Fibroblast of mammary gland (primary cell): ENCODE measurements around the gene CES2.
"Not testable (repeated sequence)": the region's sequence is repeated elsewhere in the genome, so short reads cannot be mapped to it uniquely, and the experiment has no call there.

Experiments used
- DNase-seq: peaks from one replicate; pipeline ENCODE4 v3.0.0-alpha.2; 2010; ENCODE audit warnings: low read depth
- H3K4me3 ChIP-seq: 2 replicates; pipeline ENCODE4 v1.5.1; 2011; ENCODE audit warnings: low read depth, mild to moderate bottlenecking, low read length, moderate library complexity; ENCODE audit not compliant: control insufficient read depth
- CTCF ChIP-seq: conservative IDR thresholded peaks from 2 replicates; pipeline ENCODE4 v1.5.1; 2011; ENCODE audit warnings: low read depth, low read length, inconsistent platforms; ENCODE audit not compliant: control insufficient read depth, insufficient read depth

The CES2 gene

GRCh38 chr16:66953462-66954096 lies 18.3 kb downstream of the CES2 start:
- DNase-seq: no peak
- TF ChIP-seq CTCF: no peak
- H3K4me3 ChIP-seq: no peak overlapping the region

GRCh38 chr16:66954097-66954659 lies 18.9 kb downstream of the CES2 start:
- DNase-seq: peak; percentile 75
- no peak overlapping the region for H3K4me3 ChIP-seq
- peak; percentile 91 for TF ChIP-seq CTCF

GRCh38 chr16:66955363-66956153 lies 20.2 kb downstream of the CES2 start:
- H3K4me3 ChIP-seq: not testable (repeated sequence)

GRCh38 chr16:66956154-66956457 lies 20.8 kb downstream of the CES2 start:
- not testable (repeated sequence) for DNase-seq, H3K4me3 ChIP-seq

More at GRCh38 chr16:66955363-66956153, 20.2 kb downstream of the CES2 start:
- DNase-seq: not testable (repeated sequence)

- no peak for DNase-seq
- TF ChIP-seq CTCF: no peak
Observed at GRCh38 chr16:66958857-66959703, 23.8 kb downstream of the CES2 start.

GRCh38 chr16:66959704-66960161 lies 24.4 kb downstream of the CES2 start:
- no peak overlapping the region for H3K4me3 ChIP-seq
- no peak for TF ChIP-seq CTCF
- DNase-seq: no peak

More at GRCh38 chr16:66958857-66959703, 23.8 kb downstream of the CES2 start:
- H3K4me3 ChIP-seq: no peak overlapping the region

- DNase-seq: no peak
- H3K4me3 ChIP-seq: no peak overlapping the region
- no peak for TF ChIP-seq CTCF
Observed at GRCh38 chr16:66960270-66960669, 25.0 kb downstream of the CES2 start.
